Progenitor cell of endocrine pancreas (in vitro differentiated cells): ENCODE data around the gene CALN1. TPM values are rescaled to one million over a fixed set of nuclear protein-coding genes. Genes with fewer than 3 reads are reported as not detected.

Source experiments
- DNase-seq: peaks from one replicate; pipeline ENCODE4 v3.0.0; 2021; ENCODE audit warnings: low spot score; ENCODE audit not compliant: unreplicated experiment
- H3K27ac Mint-ChIP-seq: 2 replicates; pipeline ENCODE4 v1.8.0; 2021; ENCODE audit warnings: mild to moderate bottlenecking, moderate library complexity, mixed read lengths
- H3K27me3 Mint-ChIP-seq: 2 replicates; pipeline ENCODE4 v1.8.0; 2021; ENCODE audit warnings: mixed read lengths
- H3K36me3 Mint-ChIP-seq: 2 replicates; pipeline ENCODE4 v1.8.0; 2022; ENCODE audit warnings: mixed read lengths; ENCODE audit not compliant: insufficient read depth
- H3K4me1 Mint-ChIP-seq: 2 replicates; pipeline ENCODE4 v1.8.0; 2021; ENCODE audit warnings: low read depth, mixed read lengths
- H3K4me3 Mint-ChIP-seq: 2 replicates; pipeline ENCODE4 v1.8.0; 2021; ENCODE audit warnings: low read depth, mild to moderate bottlenecking, moderate library complexity, mixed read lengths
- H3K9me3 Mint-ChIP-seq: 2 replicates; pipeline ENCODE4 v1.8.0; 2021; ENCODE audit warnings: low read depth, mixed read lengths
- total RNA-seq: library from RNA; stranded (reverse); gene quantifications from 2 replicates; pipeline ENCODE4 v1.2.1, GENCODE V29; 2021
- TF ChIP-seq, protein P1 (sequence below): fragments of 200-600 bp; sonication (generic); IDR thresholded peaks from one replicate; pipeline ENCODE4 v1.5.0; 2021; ENCODE audit warnings: antibody characterized with exemption, mild to moderate bottlenecking; ENCODE audit not compliant: unreplicated experiment

CALN1 gene
- total RNA-seq, 1 donor from 2014 or later: 0.79 TPM

DNA sequence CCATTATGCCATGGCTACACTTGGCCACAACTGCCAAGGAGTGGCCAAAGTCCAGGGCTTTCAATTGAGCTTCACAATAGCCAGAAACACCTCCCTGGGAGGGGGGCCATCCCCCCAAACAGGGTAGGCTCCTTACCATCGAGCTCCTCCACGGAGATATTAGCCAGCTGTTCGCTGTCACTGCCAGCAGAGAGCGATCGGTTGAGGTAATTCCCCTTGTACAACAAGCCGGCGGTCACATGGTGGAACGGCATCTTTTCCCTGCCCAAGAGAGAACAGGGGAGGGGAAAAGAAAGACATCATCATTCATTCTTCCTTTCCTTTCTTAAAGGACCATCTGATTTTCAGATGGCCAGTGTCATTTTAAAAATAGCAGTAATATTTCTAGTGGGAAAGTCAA is 133.6 kb downstream of the CALN1 start:
- H3K4me3 Mint-ChIP-seq: no peak overlapping the region
- no peaks in the 10 kb centered on the region for H3K4me1 Mint-ChIP-seq
- TF ChIP-seq, protein P1, sequence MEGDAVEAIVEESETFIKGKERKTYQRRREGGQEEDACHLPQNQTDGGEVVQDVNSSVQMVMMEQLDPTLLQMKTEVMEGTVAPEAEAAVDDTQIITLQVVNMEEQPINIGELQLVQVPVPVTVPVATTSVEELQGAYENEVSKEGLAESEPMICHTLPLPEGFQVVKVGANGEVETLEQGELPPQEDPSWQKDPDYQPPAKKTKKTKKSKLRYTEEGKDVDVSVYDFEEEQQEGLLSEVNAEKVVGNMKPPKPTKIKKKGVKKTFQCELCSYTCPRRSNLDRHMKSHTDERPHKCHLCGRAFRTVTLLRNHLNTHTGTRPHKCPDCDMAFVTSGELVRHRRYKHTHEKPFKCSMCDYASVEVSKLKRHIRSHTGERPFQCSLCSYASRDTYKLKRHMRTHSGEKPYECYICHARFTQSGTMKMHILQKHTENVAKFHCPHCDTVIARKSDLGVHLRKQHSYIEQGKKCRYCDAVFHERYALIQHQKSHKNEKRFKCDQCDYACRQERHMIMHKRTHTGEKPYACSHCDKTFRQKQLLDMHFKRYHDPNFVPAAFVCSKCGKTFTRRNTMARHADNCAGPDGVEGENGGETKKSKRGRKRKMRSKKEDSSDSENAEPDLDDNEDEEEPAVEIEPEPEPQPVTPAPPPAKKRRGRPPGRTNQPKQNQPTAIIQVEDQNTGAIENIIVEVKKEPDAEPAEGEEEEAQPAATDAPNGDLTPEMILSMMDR: no peak
- peaks cover 6% of the 10 kb centered on the region for H3K9me3 Mint-ChIP-seq
- no peak overlapping the region for H3K27ac Mint-ChIP-seq
- H3K36me3 Mint-ChIP-seq: no peaks in the 10 kb centered on the region
- peaks cover 10% of the 10 kb centered on the region for H3K27me3 Mint-ChIP-seq
- DNase-seq: no peak

DNA sequence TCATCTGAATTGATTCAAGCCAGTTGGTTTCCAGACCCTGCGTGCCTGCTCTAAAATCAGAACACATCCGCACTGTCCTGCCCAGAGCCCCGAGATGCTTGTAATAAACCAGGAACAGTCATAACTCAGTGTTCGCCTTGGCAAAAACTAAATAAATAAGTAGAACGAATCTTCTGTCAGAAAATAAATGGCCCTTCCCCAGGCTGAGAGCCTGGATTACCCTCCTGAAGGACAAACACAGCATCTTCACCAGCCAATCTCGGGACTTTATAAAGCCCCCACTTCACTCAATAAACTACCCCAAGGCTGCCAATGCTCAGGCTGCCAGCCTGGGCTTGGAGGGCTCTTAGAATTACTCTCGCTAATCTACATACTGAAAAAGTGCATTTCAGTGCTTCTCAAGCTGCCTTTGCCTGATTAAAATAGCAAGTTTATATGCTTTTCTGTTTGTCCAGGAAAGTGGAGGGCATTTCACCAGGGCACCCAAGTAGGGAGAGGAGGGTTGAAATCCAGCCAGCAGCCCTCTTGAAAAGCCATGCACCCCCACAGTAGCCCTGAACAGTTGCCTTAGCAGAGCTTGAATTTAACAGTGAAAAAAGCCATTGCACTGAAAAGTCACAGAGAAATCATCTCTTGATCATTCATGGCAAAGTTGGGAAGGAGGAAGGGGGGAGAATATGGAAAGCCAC is 136.6 kb downstream of the CALN1 start:
- TF ChIP-seq, protein P1: no peak
- Mint-ChIP-seq H3K4me1 (no peaks in the 10 kb centered on the region), H3K9me3 (peaks cover 6% of the 10 kb centered on the region), H3K4me3 (no peak overlapping the region), H3K27me3 (peaks cover 10% of the 10 kb centered on the region), H3K36me3 (no peaks in the 10 kb centered on the region), H3K27ac (no peak overlapping the region)
- no peak for DNase-seq

DNA sequence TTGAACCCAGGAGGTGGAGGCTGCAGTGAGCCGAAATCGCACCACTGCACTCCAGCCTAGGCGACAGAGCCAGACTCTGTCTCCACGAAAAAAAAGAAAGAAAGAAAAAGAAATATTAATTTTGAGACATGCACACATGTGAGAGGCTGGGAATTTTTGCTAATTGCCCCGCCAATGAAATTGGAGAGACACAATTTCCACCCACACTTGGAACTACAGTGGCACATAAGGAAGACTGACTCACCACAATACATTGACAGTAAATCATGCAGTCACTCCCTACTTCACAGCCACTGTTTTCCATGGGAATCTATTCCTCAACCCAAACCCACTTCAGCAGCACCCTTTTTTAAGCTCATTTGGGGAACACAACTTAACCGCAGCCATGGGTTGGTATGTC is 139.7 kb downstream of the CALN1 start:
- no peak overlapping the region for H3K4me3 Mint-ChIP-seq
- no peaks in the 10 kb centered on the region for H3K4me1 Mint-ChIP-seq
- H3K27me3 Mint-ChIP-seq: no peaks in the 10 kb centered on the region
- DNase-seq: no peak
- peaks cover 2% of the 10 kb centered on the region for H3K36me3 Mint-ChIP-seq
- H3K9me3 Mint-ChIP-seq: peaks cover 9% of the 10 kb centered on the region
- TF ChIP-seq, protein P1: no peak
- no peak overlapping the region for H3K27ac Mint-ChIP-seq

DNA sequence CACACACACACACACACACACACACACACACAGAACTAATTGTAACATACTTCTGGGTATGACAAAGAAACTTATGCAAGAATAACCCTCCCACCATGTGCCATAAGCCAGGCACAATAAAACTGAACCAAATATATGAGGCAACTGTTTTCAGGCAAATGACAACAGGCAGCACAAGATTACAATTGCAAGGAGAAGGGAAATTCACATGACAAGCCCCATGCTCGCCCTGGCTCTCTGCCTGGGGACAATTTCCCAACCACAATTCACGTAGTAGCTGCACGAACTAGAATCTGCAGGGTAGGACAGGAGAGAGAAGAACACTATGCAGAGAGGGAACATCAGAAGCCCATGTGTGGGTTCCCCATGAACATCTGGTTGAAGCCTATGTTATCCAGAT is 143.3 kb downstream of the CALN1 start:
- Mint-ChIP-seq H3K36me3 (peaks cover 2% of the 10 kb centered on the region), H3K4me3 (no peak overlapping the region)

DNA sequence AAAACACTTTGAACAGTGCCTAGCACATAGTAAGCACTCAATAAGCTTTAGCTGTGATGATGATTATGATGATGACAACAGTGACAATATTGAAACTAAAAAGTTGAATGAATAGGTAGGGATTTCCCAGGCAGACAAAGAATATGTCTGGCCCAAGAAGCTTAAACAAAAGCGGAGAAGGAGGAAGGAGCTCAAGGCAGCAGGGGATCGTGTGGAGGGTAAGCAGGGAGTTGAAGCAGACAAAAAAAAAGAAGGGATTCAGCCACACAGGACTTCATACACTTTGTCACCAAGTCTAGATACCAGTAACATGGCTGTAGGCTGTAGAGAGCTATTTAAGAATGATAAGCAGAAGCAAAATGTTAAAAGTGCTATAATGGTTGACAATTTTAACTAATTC is 144.0 kb downstream of the CALN1 start:
- no peak overlapping the region for H3K27ac Mint-ChIP-seq
- TF ChIP-seq, protein P1: no peak
- no peak for DNase-seq
- no peaks in the 10 kb centered on the region for H3K4me1 Mint-ChIP-seq
- H3K36me3 Mint-ChIP-seq: peaks cover 2% of the 10 kb centered on the region
- no peak overlapping the region for H3K4me3 Mint-ChIP-seq
- H3K27me3 Mint-ChIP-seq: peaks cover 6% of the 10 kb centered on the region
- H3K9me3 Mint-ChIP-seq: peaks cover 4% of the 10 kb centered on the region

More for the DNA sequence above, 143.3 kb downstream of the CALN1 start:
- H3K9me3 Mint-ChIP-seq: peaks cover 4% of the 10 kb centered on the region
- peaks cover 6% of the 10 kb centered on the region for H3K27me3 Mint-ChIP-seq
- H3K27ac Mint-ChIP-seq: no peak overlapping the region
- TF ChIP-seq, protein P1: no peak
- no peak for DNase-seq
- no peaks in the 10 kb centered on the region for H3K4me1 Mint-ChIP-seq
